CD4-positive, alpha-beta memory T cell (primary cell): ENCODE measurements around the gene ZNF436. TPM values are rescaled to one million over a fixed set of nuclear protein-coding genes. Genes with fewer than 3 reads are reported as not detected.

Experiments used
- CTCF ChIA-PET: fragments of 350-600 bp; sonication (Branson Sonifier 250); formaldehyde crosslinking; loops from one replicate; lab custom pipeline; 2021; ENCODE audit warnings: inconsistent platforms; ENCODE audit not compliant: partially characterized antibody; lab: Charles Lee
- POLR2A ChIA-PET: fragments of 350-600 bp; sonication (Branson Sonifier 250); formaldehyde crosslinking; loops from one replicate; lab custom pipeline; 2021; ENCODE audit not compliant: partially characterized antibody; lab: Charles Lee
- DNase-seq, 5 donors: peaks; one replicate each; pipeline versions ENCODE4 v3.0.0 to v3.0.0-alpha.2; 2020 to 2022; ENCODE audit warnings: mixed read lengths in 1 of 5
- H3K27ac ChIP-seq: one replicate; pipeline ENCODE4 v1.7.0; 2013; ENCODE audit warnings: low read depth, low read length
- H3K27me3 ChIP-seq: 2 replicates; pipeline ENCODE4 v1.7.0; 2013; ENCODE audit warnings: mild to moderate bottlenecking, low read length, moderate library complexity; ENCODE audit not compliant: insufficient read depth
- H3K36me3 ChIP-seq: 2 replicates; pipeline ENCODE4 v1.7.0; 2013; ENCODE audit warnings: mild to moderate bottlenecking, low read length, moderate library complexity; ENCODE audit not compliant: insufficient read depth
- H3K4me1 ChIP-seq: 2 replicates; pipeline ENCODE4 v1.7.0; 2013; ENCODE audit warnings: mild to moderate bottlenecking, low read length, moderate library complexity; ENCODE audit not compliant: insufficient read depth
- H3K4me3 ChIP-seq, 2 donors: one replicate each; pipeline ENCODE4 v1.7.0; 2013; ENCODE audit warnings: low read length in 2 of 2, mild to moderate bottlenecking in 1 of 2
- H3K9me3 ChIP-seq, 2 donors: one replicate each; pipeline ENCODE4 v1.7.0; 2013; ENCODE audit warnings: low read length in 2 of 2, control low read depth in 1 of 2; ENCODE audit not compliant: control insufficient read depth in 1 of 2
- H3K27ac Mint-ChIP-seq, 7 donors: one replicate each; pipeline ENCODE4 v1.8.0; 2020 to 2021; ENCODE audit warnings: mixed read lengths in 7 of 7, mild to moderate bottlenecking in 6 of 7, inconsistent platforms in 3 of 7, moderate library complexity in 3 of 7
- H3K27me3 Mint-ChIP-seq, 2 donors: one replicate each; pipeline ENCODE4 v1.8.0; 2020 to 2021; ENCODE audit warnings: mixed read lengths in 2 of 2
- H3K36me3 Mint-ChIP-seq, 2 donors: one replicate each; pipeline ENCODE4 v1.8.0; 2020 to 2021; ENCODE audit warnings: mixed read lengths in 2 of 2, inconsistent platforms in 1 of 2, mild to moderate bottlenecking in 1 of 2
- H3K4me1 Mint-ChIP-seq, 4 donors: one replicate each; pipeline ENCODE4 v1.8.0; 2020 to 2021; ENCODE audit warnings: mixed read lengths in 4 of 4, mild to moderate bottlenecking in 1 of 4
- H3K4me3 Mint-ChIP-seq, 8 donors: one replicate each; pipeline ENCODE4 v1.8.0; 2020 to 2021; ENCODE audit warnings: mixed read lengths in 8 of 8, mild to moderate bottlenecking in 7 of 8, moderate library complexity in 6 of 8, inconsistent platforms in 3 of 8
- H3K9me3 Mint-ChIP-seq, 8 donors: one replicate each; pipeline ENCODE4 v1.8.0; 2020 to 2021; ENCODE audit warnings: mixed read lengths in 8 of 8, mild to moderate bottlenecking in 5 of 8, inconsistent platforms in 3 of 8, moderate library complexity in 1 of 8
- intact Hi-C: fragments of 100-400 bp; cut with micrococcal nuclease; formaldehyde crosslinking; loops from one replicate; pipeline ENCODE4 v1.15.1; 2023
- polyA plus RNA-seq, 2 donors: library from polyadenylated mRNA; unstranded; fragments of 300-500 nt; fragmentation: Illumina TruSeq; gene quantifications; one replicate each; pipeline ENCODE4 v1.2.3, GENCODE V29; 2021
- total RNA-seq, 2 experiments: library from RNA; stranded (reverse); gene quantifications; one replicate each; pipeline ENCODE4 v1.2.3, GENCODE V29; 2021

Gene ZNF436
- total and polyA plus RNA-seq, 4 experiments from 2014 or later, result 1.7 to 11.9 (median 7.2) TPM

GRCh38 chr1:23371987-23372880, 2.6 kb upstream of the ZNF436 start:
- H3K36me3 ChIP-seq, result no peaks in the 10 kb centered on the region
- peak overlapping the region in 2 of 7 donors; percentile 37 to 78 for H3K27ac Mint-ChIP-seq
- ChIA-PET POLR2A (interaction anchor here (1.5 kb wide), 1 partner anchor 11 kb away, joined by 4 read pairs; no protein-coding TSS in a partner anchor), CTCF (interaction anchor here (0.5 kb wide), 1 partner anchor 44 kb away, joined by 3 read pairs; no protein-coding TSS in a partner anchor)
- H3K27me3 ChIP-seq, result no peaks in the 10 kb centered on the region
- no peak for DNase-seq
- no peak overlapping the region for H3K27ac ChIP-seq
- H3K27me3 Mint-ChIP-seq, result no peaks in the 10 kb centered on the region
- no peak overlapping the region for H3K4me3 ChIP-seq
- H3K4me1 ChIP-seq, result peaks cover 17% of the 10 kb centered on the region
- no peaks in the 10 kb centered on the region for H3K9me3 Mint-ChIP-seq
- intact Hi-C loops, result no loop called here
- H3K4me3 Mint-ChIP-seq, result no peak overlapping the region
- peaks cover 7 to 31% (median 15%) of the 10 kb centered on the region in 4 donors for H3K4me1 Mint-ChIP-seq
- peaks cover 0 to 16% of the 10 kb centered on the region in 2 donors for H3K36me3 Mint-ChIP-seq
- no peaks in the 10 kb centered on the region for H3K9me3 ChIP-seq

DNA sequence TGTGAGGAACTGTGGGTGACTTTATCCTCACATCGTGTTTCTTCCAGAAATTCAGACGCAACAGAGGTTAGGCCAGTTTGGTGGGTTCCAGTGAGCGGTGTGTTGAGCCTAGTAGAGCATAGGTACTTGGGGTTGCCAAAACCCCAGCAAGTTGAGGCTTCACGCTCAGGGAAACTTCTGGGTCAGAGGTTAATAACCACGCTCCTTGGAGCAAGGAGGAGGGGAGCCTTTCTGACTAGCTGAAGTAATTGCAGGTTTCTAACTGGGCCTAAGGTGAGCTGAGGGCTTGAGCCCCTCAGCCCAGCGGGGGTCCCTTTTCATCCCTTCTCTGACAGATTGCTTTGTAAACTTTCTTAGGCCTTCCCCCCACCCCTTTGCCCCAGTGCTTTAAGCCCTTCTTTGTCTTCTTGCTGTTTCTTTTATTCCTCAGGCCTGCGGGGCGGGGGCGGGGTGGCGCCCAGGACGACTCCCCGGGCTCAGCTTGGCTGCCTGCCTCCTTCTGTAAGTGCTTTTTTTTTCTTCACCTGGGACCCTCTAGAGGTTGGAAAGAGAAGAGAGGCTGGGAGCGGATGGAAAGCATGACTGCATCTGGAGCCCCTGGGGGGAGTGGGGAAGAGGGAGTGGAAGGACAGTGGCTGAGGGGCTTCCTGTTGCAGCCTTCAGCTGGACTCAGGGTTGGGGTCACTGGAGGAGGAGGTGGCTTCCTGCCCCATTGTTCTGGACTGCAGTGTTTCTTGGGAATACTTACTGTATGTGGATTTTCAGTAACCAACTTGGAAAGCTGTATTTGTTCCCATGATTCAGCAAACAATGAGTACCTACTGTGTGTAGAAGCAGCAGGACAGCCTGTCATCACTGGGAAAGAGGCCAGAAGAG, 1.3 kb upstream of the ZNF436 start:
- H3K4me3 Mint-ChIP-seq, result peak overlapping the region in 1 of 8 donors; percentile 99
- no peak for DNase-seq
- POLR2A ChIA-PET, result interaction anchor here (1.1 to 1.5 kb wide), 2 partner anchors 9 to 27 kb away, joined by 3 to 4 read pairs; partner anchors contain the start of gene HNRNPR
- H3K36me3 ChIP-seq, result no peaks in the 10 kb centered on the region
- H3K4me1 ChIP-seq, result peaks cover 22% of the 10 kb centered on the region
- no peaks in the 10 kb centered on the region for H3K27me3 ChIP-seq
- H3K9me3 Mint-ChIP-seq, result peaks cover 0 to 3% (median 0%) of the 10 kb centered on the region in 8 donors
- CTCF ChIA-PET, result no interaction called here
- intact Hi-C loops, result no loop called here
- no peak overlapping the region for H3K4me3 ChIP-seq
- H3K9me3 ChIP-seq, result no peaks in the 10 kb centered on the region
- H3K27me3 Mint-ChIP-seq, result no peaks in the 10 kb centered on the region
- H3K27ac Mint-ChIP-seq, result peak overlapping the region in 1 of 7 donors; percentile 95
- no peak overlapping the region for H3K27ac ChIP-seq
- peaks cover 16 to 44% (median 27%) of the 10 kb centered on the region in 4 donors for H3K4me1 Mint-ChIP-seq
- H3K36me3 Mint-ChIP-seq, result peaks cover 9 to 24% of the 10 kb centered on the region in 2 donors

DNA sequence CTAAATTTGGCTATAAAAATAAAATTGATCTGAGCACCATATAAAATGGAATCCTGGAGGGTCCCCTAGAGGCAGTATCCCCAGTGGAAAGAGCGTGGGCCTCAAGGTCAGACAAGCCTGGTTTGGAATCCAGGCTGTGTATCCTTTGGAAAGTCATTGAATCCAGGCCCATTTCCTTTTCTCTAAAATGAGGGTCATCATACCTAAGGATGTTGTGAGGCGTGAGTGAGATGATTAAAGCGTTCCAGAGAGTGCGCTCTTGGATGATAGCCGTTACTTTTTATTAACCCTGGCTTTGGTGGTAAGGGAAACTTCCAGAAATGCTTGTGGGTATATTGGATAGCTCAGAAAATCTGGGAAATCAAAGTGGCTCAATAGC, 683 bp upstream of the ZNF436 start:
- peak overlapping the region in 2 of 7 donors; percentile 46 to 95 for H3K27ac Mint-ChIP-seq
- no peak overlapping the region for H3K27ac ChIP-seq
- ChIA-PET CTCF (no interaction called here), POLR2A (interaction anchor here (1.1 to 1.5 kb wide), 2 partner anchors 9 to 26 kb away, joined by 3 to 4 read pairs; partner anchors contain the start of gene HNRNPR)
- no peaks in the 10 kb centered on the region for H3K27me3 ChIP-seq
- peak overlapping the region in 7 of 8 donors; percentile 52 to 99 (median 99) for H3K4me3 Mint-ChIP-seq
- no peaks in the 10 kb centered on the region for H3K9me3 ChIP-seq
- H3K4me3 ChIP-seq, result no peak overlapping the region
- H3K4me1 Mint-ChIP-seq, result peaks cover 17 to 46% (median 28%) of the 10 kb centered on the region in 4 donors
- no peaks in the 10 kb centered on the region for H3K36me3 ChIP-seq
- intact Hi-C loops, result no loop called here
- peaks cover 22% of the 10 kb centered on the region for H3K4me1 ChIP-seq
- H3K27me3 Mint-ChIP-seq, result no peaks in the 10 kb centered on the region
- no peak for DNase-seq
- peaks cover 0 to 3% (median 0%) of the 10 kb centered on the region in 8 donors for H3K9me3 Mint-ChIP-seq
- peaks cover 13 to 28% of the 10 kb centered on the region in 2 donors for H3K36me3 Mint-ChIP-seq

DNA sequence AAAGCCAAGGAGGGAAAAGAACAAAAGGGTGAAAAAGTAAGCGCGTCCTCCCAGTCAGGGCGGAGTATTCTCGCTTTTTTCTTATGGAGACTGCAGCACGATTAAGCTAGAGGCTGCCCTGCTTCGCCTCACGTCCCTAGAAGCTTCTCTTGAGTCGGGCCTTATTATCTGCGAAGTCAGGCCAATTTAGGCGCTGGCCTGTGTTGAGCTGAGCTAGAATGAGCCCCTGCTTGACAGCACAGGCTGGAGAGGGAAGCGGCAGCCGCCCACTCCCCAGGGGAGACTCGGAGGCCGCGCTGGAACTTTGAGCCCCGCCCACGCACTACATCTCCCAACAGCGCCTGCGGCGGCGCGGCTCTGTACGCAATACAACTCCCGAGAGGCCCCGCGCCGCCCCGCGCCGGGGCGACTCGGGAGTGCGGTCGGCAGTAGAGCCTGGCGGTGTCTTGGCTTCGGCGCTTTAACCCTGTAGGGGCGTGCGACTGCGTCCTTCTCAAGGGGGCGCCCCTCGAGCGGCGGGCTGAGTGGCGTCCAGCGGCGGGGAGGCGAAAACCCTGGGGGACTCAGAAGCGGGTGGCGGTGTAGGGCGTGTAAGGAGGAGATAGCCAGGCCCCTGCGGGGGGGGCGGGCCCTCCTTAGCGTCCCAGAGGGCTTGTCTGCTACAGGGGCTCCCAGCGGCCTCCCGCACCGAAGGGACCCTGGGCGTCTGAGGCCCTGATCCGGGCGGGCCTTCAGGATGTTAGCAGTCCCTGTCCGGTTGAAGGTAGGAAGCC, 888 bp downstream of the ZNF436 start:
- CTCF ChIA-PET, result interaction anchor here (0.7 to 1.7 kb wide), 6 partner anchors 14 to 202 kb away, joined by 3 to 11 read pairs (median 3); partner anchors contain the start of gene HNRNPR
- intact Hi-C loops, result loop anchor here (1.0 to 10.0 kb wide), 5 partner anchors 24 to 1274 kb away; partner anchors contain the start of genes ASAP3, HNRNPR, RPL11 and SRRM1
- DNase-seq, result peak; percentile 84 to 86 (median 85)
- no peaks in the 10 kb centered on the region for H3K27me3 ChIP-seq
- Mint-ChIP-seq H3K27ac (peak overlapping the region; percentile 95 to 100 (median 98)), H3K9me3 (peaks cover 0 to 10% (median under 1%) of the 10 kb centered on the region in 8 donors), H3K27me3 (no peaks in the 10 kb centered on the region), H3K4me3 (peak overlapping the region; percentile 96 to 99 (median 99)), H3K4me1 (peaks cover 17 to 46% (median 28%) of the 10 kb centered on the region in 4 donors), H3K36me3 (peaks cover 19 to 34% of the 10 kb centered on the region in 2 donors)
- no peaks in the 10 kb centered on the region for H3K36me3 ChIP-seq
- H3K27ac ChIP-seq, result peak overlapping the region; percentile 89
- POLR2A ChIA-PET, result interaction anchor here (0.6 to 5.4 kb wide), 15 partner anchors 12 to 1596 kb away, joined by 3 to 112 read pairs (median 6); partner anchors contain the start of genes ASAP3, HNRNPR, LUZP1 and RPL11
- H3K4me1 ChIP-seq, result peaks cover 22% of the 10 kb centered on the region
- no peaks in the 10 kb centered on the region for H3K9me3 ChIP-seq
- H3K4me3 ChIP-seq, result peak overlapping the region; percentile 98 to 100

GRCh38 chr1:23367791-23368561, 1.7 kb downstream of the ZNF436 start:
- Histone ChIP-seq H3K4me1 (peaks cover 22% of the 10 kb centered on the region), H3K27me3 (no peaks in the 10 kb centered on the region), H3K4me3 (peak overlapping the region; percentile 98 to 100), H3K36me3 (peaks cover 2% of the 10 kb centered on the region), H3K27ac (peak overlapping the region; percentile 89), H3K9me3 (peaks cover 0 to 1% of the 10 kb centered on the region in 2 donors)
- H3K4me3 Mint-ChIP-seq, result peak overlapping the region; percentile 96 to 99 (median 99)
- peaks cover 0 to 18% (median 7%) of the 10 kb centered on the region in 8 donors for H3K9me3 Mint-ChIP-seq
- peaks cover 27 to 39% of the 10 kb centered on the region in 2 donors for H3K36me3 Mint-ChIP-seq
- ChIA-PET CTCF (interaction anchor here (0.7 to 1.7 kb wide), 7 partner anchors 14 to 323 kb away, joined by 3 to 11 read pairs (median 3); partner anchors contain the start of gene HNRNPR), POLR2A (interaction anchor here (0.6 to 5.4 kb wide), 15 partner anchors 11 to 1595 kb away, joined by 3 to 112 read pairs (median 6); partner anchors contain the start of genes ASAP3, HNRNPR, LUZP1 and RPL11)
- H3K4me1 Mint-ChIP-seq, result peaks cover 17 to 46% (median 28%) of the 10 kb centered on the region in 4 donors
- intact Hi-C loops, result loop anchor here (1.0 to 10.0 kb wide), 5 partner anchors 24 to 1274 kb away; partner anchors contain the start of genes ASAP3, HNRNPR, RPL11 and SRRM1
- peak; percentile 96 to 99 (median 98) for DNase-seq
- peak overlapping the region; percentile 95 to 100 (median 98) for H3K27ac Mint-ChIP-seq
- no peaks in the 10 kb centered on the region for H3K27me3 Mint-ChIP-seq
